Fibroblast of skin of left quadriceps (primary cell): ENCODE data around the gene GARS1.

Experiments used
- DNase-seq, 2 experiments: peaks; one replicate each; pipeline ENCODE4 v3.0.0-alpha.2; 2013; ENCODE audit warnings: low read depth in 2 of 2

GARS1 gene

DNA sequence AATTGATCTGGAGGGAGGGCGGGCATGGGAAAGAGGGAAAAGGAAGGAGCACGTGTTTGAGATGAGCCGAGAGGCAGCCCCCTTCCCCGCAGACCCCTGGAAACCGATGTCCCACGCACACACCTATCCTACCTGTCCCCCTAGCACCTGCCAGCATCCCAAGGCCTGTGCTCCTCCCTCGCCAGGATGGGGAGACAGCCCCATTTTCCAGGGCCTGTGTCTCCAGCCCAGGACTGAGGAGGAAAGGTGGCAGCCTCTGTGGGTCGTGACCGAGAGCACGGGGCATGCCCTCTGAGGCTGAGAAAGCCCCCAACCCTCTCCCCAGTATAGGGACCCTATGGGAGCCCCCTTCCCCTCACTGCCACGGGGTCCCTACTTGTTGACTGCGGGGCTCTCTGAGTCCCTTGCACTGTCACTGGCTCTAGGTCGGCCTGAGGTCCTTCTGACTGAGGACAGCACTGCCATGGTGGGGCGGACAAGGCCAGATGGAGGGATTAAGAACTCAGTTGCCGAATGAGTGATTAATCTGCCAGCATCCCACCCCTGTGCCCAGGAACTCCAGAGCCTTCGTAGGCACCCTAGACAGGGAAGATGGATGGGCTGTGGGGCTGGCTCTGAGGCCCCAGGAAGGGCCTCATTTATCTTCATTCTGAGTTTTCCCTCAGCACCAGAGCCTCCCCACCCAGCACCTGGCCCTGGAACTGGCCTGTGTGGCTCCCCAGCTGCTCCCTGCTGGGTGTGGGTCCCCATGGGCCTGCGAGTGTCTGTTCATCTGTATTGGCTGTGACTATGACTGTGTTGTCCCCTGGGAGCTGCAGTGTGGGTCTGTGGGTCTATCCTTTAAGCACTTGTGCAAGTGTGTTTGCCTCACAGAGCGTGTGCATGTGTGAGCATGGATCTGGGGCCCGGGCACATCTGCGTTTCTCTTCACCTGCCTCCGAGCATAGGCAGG lies 61.6 kb downstream of the GARS1 start:
- DNase-seq: no peak

DNA sequence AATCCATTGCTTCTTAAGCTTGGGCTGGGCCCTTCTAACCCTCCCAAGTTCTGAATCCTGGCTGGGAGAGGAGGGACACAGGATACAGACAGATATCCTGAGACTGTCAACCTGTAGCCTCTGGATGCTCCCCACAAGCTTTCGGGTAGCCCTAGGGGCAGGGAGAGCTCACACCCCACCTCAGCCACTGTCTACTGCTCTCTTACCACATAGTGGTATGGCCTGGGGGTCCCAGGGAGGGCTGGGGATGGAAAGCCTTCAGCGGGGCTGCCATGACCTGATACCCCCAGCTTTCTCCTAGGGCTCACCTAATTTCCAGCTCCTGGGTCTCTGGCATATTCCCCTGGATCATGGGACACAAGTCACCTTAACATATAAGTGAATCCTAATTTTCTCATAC lies 62.5 kb downstream of the GARS1 start:
- no peak for DNase-seq

DNA sequence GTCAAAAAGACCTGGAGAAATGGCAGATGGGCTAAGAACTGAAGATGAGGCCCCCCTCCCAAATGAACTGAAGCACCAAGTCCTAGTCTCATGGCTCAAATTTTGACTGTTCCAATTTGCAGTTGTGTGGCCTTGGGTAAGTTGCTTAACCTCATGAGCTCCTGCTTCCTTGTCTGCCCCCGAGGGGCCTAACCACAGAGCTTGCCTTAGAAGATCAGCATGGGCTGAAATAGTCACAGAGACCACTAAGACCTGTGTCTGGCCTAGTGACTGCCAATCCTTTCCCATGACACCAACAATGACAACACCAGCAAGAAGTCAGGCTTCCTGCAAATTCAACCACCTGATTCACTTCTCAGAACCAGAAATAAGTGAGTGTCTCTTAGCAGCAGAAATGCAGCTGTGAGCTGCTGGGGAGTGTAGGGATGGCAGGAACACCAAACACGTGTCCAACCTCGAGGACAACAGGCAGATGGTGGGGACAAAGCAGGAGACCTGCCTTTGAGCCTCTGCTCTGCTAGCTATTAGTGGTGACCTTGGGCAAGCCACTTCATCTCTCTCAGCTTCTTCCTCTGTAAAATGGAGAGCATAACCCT lies 63.9 kb downstream of the GARS1 start:
- DNase-seq: no peak

DNA sequence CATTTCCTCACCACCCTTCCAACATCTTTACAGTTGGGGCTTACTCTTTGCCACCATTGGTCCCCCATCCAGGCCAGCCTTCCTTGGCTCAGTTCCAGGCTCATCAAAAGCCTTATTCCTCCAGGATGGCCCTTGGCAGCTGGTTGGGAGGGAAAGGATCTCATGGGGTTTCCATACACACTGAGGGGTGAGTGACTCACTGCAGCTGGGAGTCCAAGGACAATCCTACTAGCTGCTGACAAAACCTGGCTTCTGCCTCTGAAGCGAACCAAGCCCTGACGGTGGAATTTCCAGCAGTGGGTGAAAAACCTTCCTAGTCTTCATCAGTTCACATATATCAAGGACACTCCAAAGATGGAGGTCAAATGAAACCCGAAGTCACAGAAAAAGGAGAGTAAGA lies 64.6 kb downstream of the GARS1 start:
- no peak for DNase-seq

DNA sequence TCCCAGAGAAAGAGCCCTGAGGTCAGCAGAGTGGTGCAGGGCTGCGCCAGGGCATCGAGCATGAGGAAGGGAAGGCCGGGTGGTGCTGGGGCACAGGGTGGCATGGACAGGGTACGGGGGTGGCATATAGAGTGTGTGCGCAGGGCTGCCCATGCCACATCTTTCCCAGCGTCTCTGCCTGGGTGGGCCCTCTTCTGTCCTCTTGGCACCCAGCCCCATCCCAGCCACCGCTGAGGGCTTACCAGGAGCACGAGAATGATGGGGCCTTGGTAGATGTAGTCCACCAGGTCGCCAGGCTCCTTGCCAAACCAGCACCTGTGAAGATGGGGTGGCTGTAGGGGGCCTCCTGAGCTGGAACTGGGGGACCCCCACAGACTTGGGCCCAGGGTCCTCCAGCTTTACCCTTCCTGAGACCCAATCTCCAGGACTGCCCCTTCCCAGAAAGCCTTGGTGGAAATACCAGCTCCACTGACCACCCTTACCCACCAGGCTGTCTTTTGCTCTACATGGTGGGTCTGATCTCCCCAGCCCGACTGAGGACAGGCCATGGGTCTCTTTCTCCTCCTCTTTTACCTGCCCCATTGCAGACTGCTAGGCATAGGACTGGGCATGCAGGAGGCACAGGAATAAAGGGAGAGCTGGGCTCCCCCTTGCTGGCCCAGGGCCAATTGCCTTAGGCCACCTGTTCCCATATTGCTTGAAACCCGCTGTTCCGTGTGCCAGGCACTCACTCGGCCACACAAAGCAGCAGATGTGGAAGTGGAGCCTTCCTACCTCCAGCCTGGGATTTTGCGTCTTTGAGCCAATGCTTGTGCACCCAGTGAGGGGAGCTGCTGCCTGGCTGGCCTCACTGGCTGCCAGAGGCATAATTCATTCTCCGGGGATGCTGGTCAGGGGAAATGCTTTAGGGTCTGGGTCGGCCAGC lies 65.9 kb downstream of the GARS1 start:
- no peak for DNase-seq

DNA sequence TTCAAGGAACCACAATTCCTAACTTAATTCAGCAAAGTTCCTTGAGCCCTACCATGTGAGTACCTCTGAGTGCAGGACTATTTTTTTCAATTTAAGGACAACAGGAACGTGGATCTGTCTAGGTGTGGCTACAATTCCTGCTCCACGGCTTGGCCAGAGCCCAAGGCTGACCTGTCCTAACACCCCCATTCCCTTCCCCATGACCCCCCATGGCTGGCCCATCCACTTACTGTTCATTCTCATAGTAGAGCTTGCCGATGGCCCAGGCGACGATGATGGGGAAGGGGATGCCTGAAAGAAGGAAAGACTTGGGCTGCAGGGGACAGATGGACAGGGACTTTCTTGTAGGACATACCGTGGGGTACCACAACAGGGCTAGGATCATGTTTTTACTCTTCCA lies 67.2 kb downstream of the GARS1 start:
- no peak for DNase-seq

DNA sequence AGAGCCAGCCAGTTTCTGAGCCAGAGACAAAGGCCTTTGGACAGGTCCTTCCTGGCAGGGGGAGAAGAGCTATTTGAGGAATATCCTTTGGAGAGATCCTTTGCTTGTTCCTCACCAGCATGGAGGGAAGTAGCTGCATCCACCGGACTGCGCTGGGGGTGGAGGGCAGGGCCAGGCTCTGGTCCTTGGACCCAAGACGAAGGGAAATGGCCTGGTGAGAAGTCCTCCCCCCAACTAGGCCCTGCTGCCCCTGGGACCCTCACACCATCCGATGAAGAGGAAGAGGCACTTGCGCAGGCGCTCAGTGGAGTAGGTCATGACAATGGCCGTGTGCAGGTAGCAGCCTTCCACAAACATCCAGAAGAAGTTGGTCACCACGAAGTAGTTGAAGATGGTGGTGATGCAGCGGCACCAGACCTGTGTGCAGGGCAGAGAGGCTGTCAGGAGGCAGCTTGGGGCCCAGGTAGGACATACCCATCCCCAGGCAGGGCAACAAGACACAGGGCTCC lies 67.8 kb downstream of the GARS1 start:
- DNase-seq: no peak

DNA sequence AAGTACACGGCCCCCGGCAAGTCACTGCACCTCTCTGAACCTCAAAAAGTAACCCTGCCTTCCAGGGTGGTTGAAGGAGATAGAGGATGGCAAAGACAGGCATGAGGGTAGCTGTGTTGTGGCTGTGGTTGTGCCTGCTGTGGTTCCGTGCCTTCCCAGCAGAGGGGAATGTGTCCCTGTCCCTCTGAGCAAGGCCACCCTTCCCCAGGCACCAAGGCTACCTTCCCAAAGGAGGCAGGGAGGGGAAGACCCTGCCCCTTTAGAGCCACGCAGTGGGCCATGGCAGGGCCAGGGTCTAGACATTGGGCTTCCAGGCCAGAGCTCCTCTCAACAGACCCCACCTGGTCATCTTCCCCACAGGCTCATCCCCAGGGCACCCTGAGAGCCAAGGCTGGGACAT lies 68.7 kb downstream of the GARS1 start:
- no peak for DNase-seq

DNA sequence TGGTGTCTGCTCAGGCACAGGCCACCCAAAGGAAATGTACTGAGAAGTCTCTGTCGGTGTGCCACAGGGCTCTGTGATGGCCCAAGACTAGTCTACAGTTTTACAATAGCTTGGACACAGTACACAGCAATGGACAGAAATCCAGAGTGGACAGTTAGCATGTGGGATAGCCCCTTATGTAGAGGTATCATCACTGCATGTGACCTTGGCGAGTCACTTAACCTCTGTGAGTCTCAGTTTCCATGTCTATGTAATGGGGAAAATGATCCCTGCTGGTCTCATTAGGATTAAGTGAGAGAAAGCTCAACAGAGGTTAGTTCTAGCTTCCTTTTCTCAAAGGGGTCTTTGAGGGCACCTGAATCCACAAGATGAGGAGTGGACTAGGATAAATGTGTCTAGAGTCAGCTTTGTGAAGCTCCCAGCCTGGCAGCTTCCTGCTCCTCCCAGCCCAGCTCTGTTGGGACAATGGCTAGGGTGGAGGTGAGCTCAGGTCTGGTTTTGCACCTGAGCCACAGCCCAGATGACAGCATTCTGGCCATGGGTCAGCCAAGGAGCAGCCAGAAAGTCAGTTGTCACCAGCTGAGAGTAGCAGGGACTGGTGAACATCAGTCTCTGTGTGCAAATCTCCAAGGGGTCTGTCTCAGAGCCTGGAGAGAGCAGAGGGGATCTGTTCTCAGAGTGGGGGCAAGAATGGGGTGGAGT lies 69.7 kb downstream of the GARS1 start:
- DNase-seq: no peak

DNA sequence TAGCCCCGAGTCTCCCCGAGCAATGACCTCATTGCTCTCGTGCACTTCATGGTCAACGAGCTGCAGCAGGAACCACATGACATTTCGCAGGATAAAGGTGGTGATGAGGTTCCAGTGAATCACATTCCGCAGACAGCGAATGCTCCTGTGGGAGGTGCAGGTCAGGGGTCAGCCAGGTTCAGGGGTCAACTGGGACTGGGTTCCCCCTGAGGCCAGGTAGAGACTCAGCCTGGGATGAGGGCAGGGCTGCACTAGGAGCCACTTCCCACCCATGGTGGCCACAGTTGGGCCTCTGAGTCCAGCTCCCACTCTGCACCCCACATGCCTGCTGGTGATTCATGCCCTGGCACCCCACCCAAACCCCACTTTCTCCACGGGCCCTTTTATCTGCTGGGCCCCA lies 70.4 kb downstream of the GARS1 start:
- DNase-seq: no peak

DNA sequence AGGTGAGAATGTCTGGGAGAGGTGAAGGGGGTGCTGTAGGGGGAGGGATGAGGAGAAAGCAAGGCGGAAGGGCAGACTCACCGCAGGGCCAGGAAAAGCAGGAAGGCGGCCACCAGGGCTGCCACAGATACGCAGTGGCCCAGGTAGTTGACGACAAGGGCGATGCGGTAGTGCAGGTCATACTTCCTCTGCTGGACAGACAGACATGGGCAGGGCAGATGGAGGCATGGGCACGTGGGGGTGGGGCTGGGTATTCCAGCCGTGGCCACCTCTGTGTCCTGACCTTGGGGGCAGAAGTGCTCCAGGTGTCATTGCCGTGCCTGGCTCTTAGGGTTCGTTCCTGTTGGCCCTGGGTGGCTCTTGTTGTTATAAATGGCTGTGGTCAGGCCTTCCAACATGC lies 70.8 kb downstream of the GARS1 start:
- DNase-seq: no peak

DNA sequence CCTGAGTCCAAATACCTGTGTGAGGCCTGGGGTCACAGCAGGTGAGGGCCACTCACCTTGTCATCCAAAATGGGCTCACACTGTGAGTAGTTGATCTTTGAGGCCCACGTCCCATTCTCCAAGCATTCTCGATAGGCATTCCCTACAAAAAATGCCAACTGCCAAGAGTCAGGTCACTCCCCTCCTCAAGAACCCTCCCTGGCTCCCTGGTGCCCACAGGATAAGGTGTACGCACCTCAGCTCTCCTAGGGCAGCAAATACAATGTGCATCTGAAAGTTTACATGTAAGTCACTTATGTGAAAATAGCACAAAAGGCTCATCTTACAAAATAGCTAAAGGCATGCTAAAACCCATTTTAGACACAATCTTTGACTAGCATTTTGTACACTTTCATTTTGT lies 72.5 kb downstream of the GARS1 start:
- no peak for DNase-seq

DNA sequence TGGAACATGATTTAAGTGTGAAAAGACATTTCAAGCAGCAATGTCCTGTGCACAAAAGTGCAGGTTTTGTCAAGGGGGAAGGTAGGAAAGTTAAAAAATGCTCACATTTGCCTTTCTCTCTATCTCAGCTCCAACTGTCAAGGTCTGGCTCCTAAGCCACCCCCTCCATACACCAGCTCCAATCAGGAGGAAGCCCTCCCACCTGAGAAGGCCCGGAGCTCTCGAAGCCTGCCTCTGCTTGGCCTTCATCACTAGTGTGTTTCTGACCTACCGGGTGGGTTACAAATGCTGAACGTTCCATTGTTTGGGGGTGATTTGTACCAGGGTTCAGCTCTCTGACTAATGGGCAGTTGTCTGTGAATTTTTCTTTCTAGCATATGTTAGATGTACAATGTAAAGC lies 73.4 kb downstream of the GARS1 start:
- DNase-seq: no peak

DNA sequence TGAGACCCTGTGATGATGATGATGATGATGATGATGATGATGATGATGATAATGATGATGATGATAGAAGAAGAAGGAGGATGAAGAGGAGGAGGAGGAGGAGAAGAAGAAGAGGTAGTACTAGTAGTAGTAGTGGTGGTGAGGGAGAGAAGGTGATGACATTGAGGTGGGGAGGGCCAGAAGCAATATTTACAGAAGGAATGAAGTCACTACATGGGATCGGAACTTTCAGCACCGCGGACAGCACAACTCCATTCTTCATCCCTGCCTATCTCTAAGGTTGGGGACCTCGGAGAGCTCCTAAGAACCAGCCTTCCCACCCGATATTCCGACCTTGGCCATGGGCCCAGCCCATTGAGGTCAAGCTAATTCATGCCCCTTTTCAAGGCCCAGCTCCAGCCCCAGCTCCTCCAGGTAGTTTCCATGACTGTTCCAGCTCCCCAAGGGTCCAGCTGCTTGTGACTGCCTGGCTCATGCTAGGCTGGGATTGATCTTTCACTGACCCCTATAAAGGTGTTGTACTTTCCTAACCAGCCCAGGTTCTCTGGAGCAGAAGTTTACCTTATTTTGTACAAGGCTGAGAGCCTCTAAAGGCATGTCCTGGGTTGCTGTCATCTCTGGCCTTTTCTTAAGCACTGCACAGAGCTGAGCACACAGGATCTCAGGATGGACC lies 77.3 kb downstream of the GARS1 start:
- DNase-seq: peak; percentile 37 to 44

DNA sequence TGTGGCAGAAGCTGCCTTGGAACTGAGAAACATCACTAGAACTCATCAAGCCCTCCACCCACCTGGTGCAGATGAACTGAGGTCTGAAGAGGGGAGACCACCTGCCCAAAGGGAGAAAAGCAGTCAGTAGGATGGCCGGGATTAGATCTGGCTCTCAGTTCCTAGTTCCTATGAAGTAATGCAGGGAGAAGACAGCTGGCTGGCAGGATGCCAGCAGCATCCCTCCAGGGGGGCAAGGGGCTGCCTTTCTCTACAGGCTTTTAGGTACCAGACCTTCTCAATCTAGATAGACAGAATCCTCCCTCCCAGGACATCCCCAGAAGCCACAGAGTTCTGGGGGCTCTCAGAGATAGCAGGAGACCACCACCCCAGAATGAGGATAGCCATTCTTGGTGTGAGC lies 79.7 kb downstream of the GARS1 start:
- DNase-seq: no peak

DNA sequence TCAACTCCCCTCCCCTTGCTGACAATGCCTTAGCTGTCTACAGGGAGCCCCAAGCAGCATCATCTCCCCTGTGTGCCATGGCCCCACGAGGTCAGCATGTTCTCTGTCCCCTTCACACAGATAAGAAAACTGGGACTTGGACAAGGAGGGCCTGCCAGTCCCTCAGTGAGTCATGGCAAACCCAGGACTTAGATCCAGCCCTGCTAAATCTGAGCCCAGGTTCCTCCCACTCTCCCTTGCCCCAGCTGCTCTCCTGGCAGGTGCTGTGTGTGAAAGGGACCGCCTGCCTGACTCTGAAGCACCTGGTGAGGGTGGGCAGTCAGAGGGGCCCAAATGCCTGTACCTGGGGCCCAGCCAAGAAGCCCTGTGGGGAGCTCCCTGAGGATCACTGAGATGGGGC lies 80.2 kb downstream of the GARS1 start:
- no peak for DNase-seq

DNA sequence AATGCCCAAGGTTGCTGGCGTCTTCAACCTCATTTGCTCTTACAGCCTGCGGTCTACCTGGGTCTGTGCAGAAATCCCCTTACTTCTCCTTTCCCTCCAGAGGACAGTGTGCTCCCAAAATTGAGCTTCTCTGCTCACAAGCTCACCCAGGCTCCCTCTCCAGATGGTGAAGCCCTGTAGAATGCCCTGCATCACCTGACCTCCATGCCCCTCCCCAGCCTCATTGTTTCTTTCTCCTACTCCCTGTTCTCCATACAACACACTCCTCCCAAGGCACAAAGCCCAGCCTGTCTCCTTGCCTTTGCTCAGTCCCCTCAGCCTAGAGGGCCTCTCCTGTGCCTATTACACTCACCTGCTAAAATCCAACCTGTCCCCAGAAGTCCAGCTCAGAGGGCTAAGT lies 84.1 kb downstream of the GARS1 start:
- DNase-seq: no peak

DNA sequence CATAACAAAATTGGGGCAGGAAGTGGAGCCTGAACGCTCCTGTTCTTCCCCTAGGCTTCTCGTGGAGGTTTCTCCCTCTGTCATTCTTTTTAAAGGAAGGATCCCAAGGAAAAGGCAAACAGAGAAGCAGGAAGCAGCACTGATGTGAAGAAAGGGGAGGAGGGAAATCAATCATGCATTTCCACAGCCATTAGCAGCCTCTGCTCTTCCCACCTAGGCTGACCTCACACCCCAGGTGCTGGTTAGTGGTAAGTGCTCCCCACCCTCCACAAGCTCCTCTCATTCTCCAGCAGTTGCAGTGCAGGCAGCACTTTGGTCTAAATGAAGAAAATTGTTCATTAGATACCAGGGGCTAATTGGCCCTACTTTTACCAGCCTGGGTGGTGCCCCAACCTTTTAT lies 85.0 kb downstream of the GARS1 start:
- DNase-seq: no peak

DNA sequence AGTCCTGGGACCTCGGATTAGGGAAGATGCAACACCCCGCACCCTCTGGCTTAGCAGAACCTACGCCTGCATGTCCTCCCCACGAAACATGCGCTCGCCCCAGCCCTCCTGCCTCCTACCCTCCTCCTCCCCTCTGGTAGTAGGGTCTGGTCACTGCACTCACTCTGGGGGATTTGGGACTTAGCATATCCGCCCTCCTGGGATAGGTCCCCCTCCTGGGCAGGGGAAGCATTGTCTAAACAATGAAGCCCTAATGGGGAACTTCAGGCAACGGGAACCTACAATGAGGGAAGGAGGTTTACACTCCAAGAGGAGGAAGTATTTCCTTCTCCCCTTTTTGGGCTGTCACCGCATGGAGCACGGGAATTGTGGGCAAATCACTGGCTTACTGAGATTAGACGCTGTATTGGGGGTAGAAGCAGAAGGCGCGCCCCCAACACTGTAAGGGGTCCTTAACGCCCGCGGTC lies 86.7 kb downstream of the GARS1 start:
- no peak for DNase-seq

DNA sequence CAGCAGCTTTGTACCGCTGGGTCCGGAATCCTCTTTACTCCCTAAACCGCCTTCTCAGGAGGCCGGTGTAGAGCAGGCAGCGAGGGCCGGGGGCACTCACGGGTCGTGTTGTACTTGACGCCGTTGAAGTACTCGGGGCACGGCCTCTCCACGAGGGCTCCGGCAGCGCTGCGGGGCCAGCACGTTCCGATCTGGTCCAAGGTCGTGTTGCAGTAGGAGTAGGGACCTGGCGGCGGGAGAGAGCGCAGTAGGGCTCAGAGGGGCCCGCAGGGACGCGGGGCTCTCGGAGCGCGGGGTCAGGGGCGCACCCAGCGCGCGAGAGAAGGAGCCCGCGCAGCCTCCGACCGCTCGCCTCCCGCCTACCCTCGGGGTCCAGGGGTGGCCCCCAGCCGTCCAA lies 87.1 kb downstream of the GARS1 start:
- DNase-seq: no peak
